SJCRH30 (cell line): ENCODE data around the gene AKAP6. TPM values are rescaled to one million over a fixed set of nuclear protein-coding genes. Genes with fewer than 3 reads are reported as not detected.
"Not testable (repeated sequence)": the region's sequence is repeated elsewhere in the genome, so short reads cannot be mapped to it uniquely, and the experiment has no call there.

ENCODE experiments used
- DNase-seq, 2 experiments: peaks; one replicate each; pipeline ENCODE4 v3.0.0-alpha.2; 2015 to 2020
- H3K27ac ChIP-seq: fragments of 250-450 bp; sonication (Bioruptor Pico); 2 replicates; pipeline ENCODE4 v1.5.1; 2020; ENCODE audit warnings: mild to moderate bottlenecking, moderate library complexity
- H3K27me3 ChIP-seq: fragments of 250-450 bp; sonication (Bioruptor Pico); 2 replicates; pipeline ENCODE4 v1.5.1; 2020; ENCODE audit warnings: mild to moderate bottlenecking, moderate library complexity
- H3K36me3 ChIP-seq: fragments of 250-450 bp; sonication (Bioruptor Pico); 2 replicates; pipeline ENCODE4 v1.5.1; 2020; ENCODE audit warnings: mild to moderate bottlenecking, moderate library complexity
- H3K4me1 ChIP-seq: fragments of 250-450 bp; sonication (Bioruptor Pico); 2 replicates; pipeline ENCODE4 v1.5.1; 2020; ENCODE audit warnings: mild to moderate bottlenecking, moderate library complexity
- H3K4me3 ChIP-seq: fragments of 250-450 bp; sonication (Bioruptor Pico); 2 replicates; pipeline ENCODE4 v1.5.1; 2020; ENCODE audit warnings: mild to moderate bottlenecking, moderate library complexity
- H3K9me3 ChIP-seq: fragments of 250-450 bp; sonication (Bioruptor Pico); replicated peaks from 2 replicates; pipeline ENCODE4 v1.5.1; 2020; ENCODE audit warnings: mild to moderate bottlenecking, moderate library complexity
- total RNA-seq: library from RNA; depleted of rRNA; stranded (reverse); fragments of >200 nt; shearing (Covaris generic); gene quantifications from 2 replicates; pipeline ENCODE4 v1.2.3, GENCODE V29; 2014

AKAP6 gene
- total RNA-seq, 1 experiment from 2014 or later: 14.6 TPM

- H3K9me3 ChIP-seq: no peaks in the 10 kb centered on the region; the same call in 1 of the 2 replicates
- no peak for DNase-seq
- no peak overlapping the region for H3K4me3 ChIP-seq
- H3K36me3 ChIP-seq: no peaks in the 10 kb centered on the region
- H3K27ac ChIP-seq: no peak overlapping the region
- H3K4me1 ChIP-seq: no peaks in the 10 kb centered on the region
- no peaks in the 10 kb centered on the region for H3K27me3 ChIP-seq
These were observed 455.3 kb downstream of the AKAP6 start for GRCh38 chr14:32784405-32784804.

GRCh38 chr14:32785585-32785984, 456.5 kb downstream of the AKAP6 start:
- Histone ChIP-seq H3K9me3 (no peaks in the 10 kb centered on the region; the same call in 1 of the 2 replicates), H3K36me3 (no peaks in the 10 kb centered on the region), H3K4me1 (no peaks in the 10 kb centered on the region), H3K27ac (no peak overlapping the region), H3K4me3 (no peak overlapping the region), H3K27me3 (no peaks in the 10 kb centered on the region)
- no peak for DNase-seq

- Histone ChIP-seq H3K4me3 (no peak overlapping the region), H3K9me3 (peaks cover 7% of the 10 kb centered on the region; the same call in 1 of the 2 replicates), H3K36me3 (no peaks in the 10 kb centered on the region), H3K4me1 (no peaks in the 10 kb centered on the region), H3K27ac (no peak overlapping the region), H3K27me3 (no peaks in the 10 kb centered on the region)
- no peak for DNase-seq
These were observed 457.8 kb downstream of the AKAP6 start for GRCh38 chr14:32786886-32787285.

- H3K36me3 ChIP-seq, H3K27ac ChIP-seq, H3K9me3 ChIP-seq, H3K27me3 ChIP-seq, H3K4me1 ChIP-seq, DNase-seq, H3K4me3 ChIP-seq: not testable (repeated sequence)
These were observed 463.9 kb downstream of the AKAP6 start for GRCh38 chr14:32793033-32793432.

- Histone ChIP-seq H3K4me3 (no peak overlapping the region), H3K27me3 (no peaks in the 10 kb centered on the region), H3K9me3 (peaks cover 4% of the 10 kb centered on the region), H3K27ac (no peak overlapping the region), H3K4me1 (no peaks in the 10 kb centered on the region), H3K36me3 (no peaks in the 10 kb centered on the region)
- no peak for DNase-seq
These were observed 471.2 kb downstream of the AKAP6 start for GRCh38 chr14:32800320-32800719.

GRCh38 chr14:32802295-32802694, 473.2 kb downstream of the AKAP6 start:
- DNase-seq: no peak
- Histone ChIP-seq H3K4me1 (no peaks in the 10 kb centered on the region), H3K27me3 (no peaks in the 10 kb centered on the region), H3K9me3 (peaks cover 4% of the 10 kb centered on the region), H3K4me3 (no peak overlapping the region), H3K27ac (no peak overlapping the region), H3K36me3 (no peaks in the 10 kb centered on the region)

GRCh38 chr14:32805979-32806378, 476.9 kb downstream of the AKAP6 start:
- no peaks in the 10 kb centered on the region; the same call in 1 of the 2 replicates for H3K9me3 ChIP-seq
- H3K27ac ChIP-seq: no peak overlapping the region
- no peaks in the 10 kb centered on the region for H3K36me3 ChIP-seq
- H3K4me1 ChIP-seq: peaks cover 14% of the 10 kb centered on the region
- H3K27me3 ChIP-seq: no peaks in the 10 kb centered on the region
- DNase-seq: no peak
- H3K4me3 ChIP-seq: no peak overlapping the region

- peak overlapping the region; percentile 31 for H3K4me3 ChIP-seq
- no peaks in the 10 kb centered on the region for H3K36me3 ChIP-seq
- DNase-seq: peak; percentile 45 to 72
- H3K4me1 ChIP-seq: peaks cover 22% of the 10 kb centered on the region
- H3K27ac ChIP-seq: peak overlapping the region; percentile 60
- no peaks in the 10 kb centered on the region for H3K27me3 ChIP-seq
- H3K9me3 ChIP-seq: no peaks in the 10 kb centered on the region; the same call in 1 of the 2 replicates
These were observed 479.5 kb downstream of the AKAP6 start for GRCh38 chr14:32808644-32809043.

GRCh38 chr14:32809255-32809654, 480.2 kb downstream of the AKAP6 start:
- Histone ChIP-seq H3K27ac (peak overlapping the region; percentile 60), H3K36me3 (no peaks in the 10 kb centered on the region), H3K4me3 (peak overlapping the region; percentile 31; the same call in 1 of the 2 replicates), H3K27me3 (no peaks in the 10 kb centered on the region), H3K4me1 (peaks cover 22% of the 10 kb centered on the region), H3K9me3 (no peaks in the 10 kb centered on the region; the same call in 1 of the 2 replicates)
- peak in 1 of 2 experiments; percentile 48 for DNase-seq

- Histone ChIP-seq H3K27me3 (no peaks in the 10 kb centered on the region), H3K4me3 (no peak overlapping the region), H3K27ac (no peak overlapping the region), H3K9me3 (no peaks in the 10 kb centered on the region), H3K4me1 (peaks cover 18% of the 10 kb centered on the region), H3K36me3 (no peaks in the 10 kb centered on the region)
- DNase-seq: no peak
These were observed 484.3 kb downstream of the AKAP6 start for GRCh38 chr14:32813401-32813800.

- no peak for DNase-seq
These were observed 485.6 kb downstream of the AKAP6 start for GRCh38 chr14:32814721-32815120.

GRCh38 chr14:32816588-32816987, 487.5 kb downstream of the AKAP6 start:
- 0 out of 2 replicates have a peak, but pooled peaks cover 1% of the 10 kb centered on the region for H3K36me3 ChIP-seq
- no peak for DNase-seq
- H3K4me3 ChIP-seq: no peak overlapping the region
- H3K27ac ChIP-seq: no peak overlapping the region
- H3K4me1 ChIP-seq: peaks cover 8% of the 10 kb centered on the region; the same call in 1 of the 2 replicates
- no peaks in the 10 kb centered on the region for H3K27me3 ChIP-seq
- H3K9me3 ChIP-seq: no peaks in the 10 kb centered on the region

More at GRCh38 chr14:32814721-32815120, 485.6 kb downstream of the AKAP6 start:
- Histone ChIP-seq H3K27me3 (no peaks in the 10 kb centered on the region), H3K9me3 (no peaks in the 10 kb centered on the region), H3K36me3 (no peaks in the 10 kb centered on the region), H3K27ac (no peak overlapping the region), H3K4me1 (peaks cover 9% of the 10 kb centered on the region), H3K4me3 (no peak overlapping the region)

- no peaks in the 10 kb centered on the region; the same call in 1 of the 2 replicates for H3K4me1 ChIP-seq
- DNase-seq: no peak
- no peaks in the 10 kb centered on the region for H3K27me3 ChIP-seq
- no peak overlapping the region for H3K27ac ChIP-seq
- H3K4me3 ChIP-seq: no peak overlapping the region
- H3K36me3 ChIP-seq: 0 out of 2 replicates have a peak, but pooled peaks cover 2% of the 10 kb centered on the region
- H3K9me3 ChIP-seq: no peaks in the 10 kb centered on the region
These were observed 488.7 kb downstream of the AKAP6 start for GRCh38 chr14:32817780-32818179.

- H3K36me3 ChIP-seq: 0 out of 2 replicates have a peak, but pooled peaks cover 2% of the 10 kb centered on the region
- H3K4me1 ChIP-seq: no peaks in the 10 kb centered on the region; the same call in 1 of the 2 replicates
These were observed 489.5 kb downstream of the AKAP6 start for GRCh38 chr14:32818581-32818980.

GRCh38 chr14:32820181-32820580, 491.1 kb downstream of the AKAP6 start:
- DNase-seq: no peak
- no peaks in the 10 kb centered on the region for H3K27me3 ChIP-seq
- no peaks in the 10 kb centered on the region; the same call in 1 of the 2 replicates for H3K4me1 ChIP-seq
- no peak overlapping the region for H3K27ac ChIP-seq
- no peak overlapping the region for H3K4me3 ChIP-seq
- H3K36me3 ChIP-seq: 0 out of 2 replicates have a peak, but pooled peaks cover 2% of the 10 kb centered on the region
- H3K9me3 ChIP-seq: no peaks in the 10 kb centered on the region

More at GRCh38 chr14:32818581-32818980, 489.5 kb downstream of the AKAP6 start:
- Histone ChIP-seq H3K4me3 (no peak overlapping the region), H3K9me3 (no peaks in the 10 kb centered on the region), H3K27me3 (no peaks in the 10 kb centered on the region), H3K27ac (no peak overlapping the region)
- no peak for DNase-seq

GRCh38 chr14:32820682-32821081, 491.6 kb downstream of the AKAP6 start:
- Histone ChIP-seq H3K27ac (no peak overlapping the region), H3K9me3 (no peaks in the 10 kb centered on the region), H3K4me1 (no peaks in the 10 kb centered on the region; the same call in 1 of the 2 replicates), H3K4me3 (no peak overlapping the region), H3K36me3 (0 out of 2 replicates have a peak, but pooled peaks cover 2% of the 10 kb centered on the region), H3K27me3 (no peaks in the 10 kb centered on the region)
- no peak for DNase-seq
